HG03039 (cell line): ENCODE results near the gene KCNT1.

ENCODE experiments used
- ATAC-seq: cut with Tn5 transposase; IDR thresholded peaks from one replicate; pipeline ENCODE4 v1.9.1; 2021; ENCODE audit warnings: mild to moderate bottlenecking, moderate library complexity; ENCODE audit not compliant: unreplicated experiment

KCNT1 gene

GRCh38 chr9:135815830-135816650 is 114.1 kb downstream of the KCNT1 start:
- no peak for ATAC-seq

- no peak for ATAC-seq
Measured at GRCh38 chr9:135816651-135816970, 114.6 kb downstream of the KCNT1 start.

- ATAC-seq, result no peak
Measured at GRCh38 chr9:135817951-135818717, 116.1 kb downstream of the KCNT1 start.

GRCh38 chr9:135818718-135819475 is 116.9 kb downstream of the KCNT1 start:
- no peak for ATAC-seq

GRCh38 chr9:135819905-135820304 is 117.9 kb downstream of the KCNT1 start:
- ATAC-seq, result no peak

- no peak for ATAC-seq
Measured at GRCh38 chr9:135820661-135821060, 118.7 kb downstream of the KCNT1 start.

- no peak for ATAC-seq
Measured at GRCh38 chr9:135821116-135821515, 119.1 kb downstream of the KCNT1 start.

GRCh38 chr9:135821733-135822373 is 119.9 kb downstream of the KCNT1 start:
- ATAC-seq, result no peak

GRCh38 chr9:135822374-135822755 is 120.4 kb downstream of the KCNT1 start:
- no peak for ATAC-seq

GRCh38 chr9:135823036-135823435 is 121.1 kb downstream of the KCNT1 start:
- ATAC-seq, result no peak

- no peak for ATAC-seq
Measured at GRCh38 chr9:135825435-135826187, 123.6 kb downstream of the KCNT1 start.

GRCh38 chr9:135826188-135826545 is 124.2 kb downstream of the KCNT1 start:
- ATAC-seq, result no peak

GRCh38 chr9:135827301-135827700 is 125.3 kb downstream of the KCNT1 start:
- no peak for ATAC-seq

- no peak for ATAC-seq
Measured at GRCh38 chr9:135827866-135828580, 126.0 kb downstream of the KCNT1 start.

GRCh38 chr9:135828656-135829055 is 126.7 kb downstream of the KCNT1 start:
- no peak for ATAC-seq

GRCh38 chr9:135830496-135830895 is 128.5 kb downstream of the KCNT1 start:
- no peak for ATAC-seq

- no peak for ATAC-seq
Measured at GRCh38 chr9:135833864-135834263, 131.9 kb downstream of the KCNT1 start.

- ATAC-seq, result no peak
Measured at GRCh38 chr9:135835131-135835530, 133.1 kb downstream of the KCNT1 start.

GRCh38 chr9:135839516-135839915 is 137.5 kb downstream of the KCNT1 start:
- ATAC-seq, result no peak

GRCh38 chr9:135840107-135840506 is 138.1 kb downstream of the KCNT1 start:
- ATAC-seq, result no peak
